Measurements from ENCODE around the gene CD164L2.
A peak's percentile ranks its signal among the peaks of the same experiment; 100 is the strongest.

CD164L2 gene

DNA sequence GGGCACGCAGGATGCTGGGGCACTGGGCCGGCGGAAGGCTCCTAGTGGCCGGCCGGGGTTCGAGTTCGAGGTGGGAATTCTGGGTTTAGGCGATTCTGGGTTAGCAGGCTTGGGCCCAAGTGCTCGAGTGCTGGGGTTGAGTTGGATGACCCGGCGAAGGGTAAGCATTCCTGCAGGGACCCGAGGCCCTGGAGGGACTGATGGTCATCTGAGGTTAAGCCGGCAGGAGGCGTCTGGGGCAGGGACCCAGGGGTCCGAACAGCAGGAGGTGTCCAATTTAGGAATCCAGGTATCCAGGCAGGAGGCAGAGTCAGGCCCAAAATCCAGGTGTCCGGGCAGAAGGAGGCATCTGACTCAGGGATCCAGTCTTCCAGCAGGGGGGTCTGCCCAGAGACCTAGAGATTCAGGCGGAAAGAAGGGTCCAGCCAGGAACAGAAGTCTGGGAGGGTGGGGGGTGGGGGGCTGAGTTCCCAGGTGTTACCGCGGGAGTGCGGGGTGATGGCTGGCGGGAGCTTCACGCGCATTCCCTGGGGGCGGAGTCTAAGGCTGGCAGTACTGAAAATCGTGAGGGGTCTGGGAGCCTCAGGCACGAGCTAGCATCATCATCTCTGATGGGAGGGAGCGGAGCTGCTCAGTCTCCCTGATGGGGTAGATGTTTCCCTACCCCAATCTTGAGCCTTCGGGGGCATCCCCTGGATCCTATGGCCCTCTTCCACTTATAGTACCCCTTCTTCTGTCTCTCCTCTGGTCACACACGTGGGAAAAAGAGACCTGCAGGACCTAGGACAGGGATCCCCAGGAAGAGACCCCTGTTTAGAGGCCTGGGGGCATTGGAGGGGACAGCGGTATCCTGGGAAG lies 9.9 kb upstream of the CD164L2 start:
- Histone ChIP-seq H3K9ac (ENCODE audit: low read length) (peak overlapping the region; percentile 72), H3K79me2 (ENCODE audit: low read length) (no peaks in the 10 kb centered on the region), H3K9me3 (ENCODE audit: insufficient read depth, low read length) (no peaks in the 10 kb centered on the region), H3K4me3 (ENCODE audit: low read length) (peak overlapping the region; percentile 91), H3K4me2 (ENCODE audit: low read length) (peak overlapping the region; percentile 98), H3K27ac (ENCODE audit: low read length) (no peak overlapping the region), H3K36me3 (replicated peaks; ENCODE audit: low read depth, low read length) (no peaks in the 10 kb centered on the region), H3K4me1 (ENCODE audit: low read length) (peaks cover 10% of the 10 kb centered on the region; the same call in 1 of the 2 replicates), H2AFZ (ENCODE audit: low read depth, low read length) (peak overlapping the region; percentile 79), H4K20me1 (ENCODE audit: insufficient read depth, low read length) (no peaks in the 10 kb centered on the region), H3K27me3 (ENCODE audit: low read depth, low read length) (no peaks in the 10 kb centered on the region)
- TF ChIP-seq, protein P1, sequence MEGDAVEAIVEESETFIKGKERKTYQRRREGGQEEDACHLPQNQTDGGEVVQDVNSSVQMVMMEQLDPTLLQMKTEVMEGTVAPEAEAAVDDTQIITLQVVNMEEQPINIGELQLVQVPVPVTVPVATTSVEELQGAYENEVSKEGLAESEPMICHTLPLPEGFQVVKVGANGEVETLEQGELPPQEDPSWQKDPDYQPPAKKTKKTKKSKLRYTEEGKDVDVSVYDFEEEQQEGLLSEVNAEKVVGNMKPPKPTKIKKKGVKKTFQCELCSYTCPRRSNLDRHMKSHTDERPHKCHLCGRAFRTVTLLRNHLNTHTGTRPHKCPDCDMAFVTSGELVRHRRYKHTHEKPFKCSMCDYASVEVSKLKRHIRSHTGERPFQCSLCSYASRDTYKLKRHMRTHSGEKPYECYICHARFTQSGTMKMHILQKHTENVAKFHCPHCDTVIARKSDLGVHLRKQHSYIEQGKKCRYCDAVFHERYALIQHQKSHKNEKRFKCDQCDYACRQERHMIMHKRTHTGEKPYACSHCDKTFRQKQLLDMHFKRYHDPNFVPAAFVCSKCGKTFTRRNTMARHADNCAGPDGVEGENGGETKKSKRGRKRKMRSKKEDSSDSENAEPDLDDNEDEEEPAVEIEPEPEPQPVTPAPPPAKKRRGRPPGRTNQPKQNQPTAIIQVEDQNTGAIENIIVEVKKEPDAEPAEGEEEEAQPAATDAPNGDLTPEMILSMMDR (IDR thresholded peaks at IDR 0.05; ENCODE audit: low read depth, low read length): no peak
- TF ChIP-seq EZH2phosphoT487 (IDR thresholded peaks at IDR 0.05; ENCODE audit: low read depth): no peak

DNA sequence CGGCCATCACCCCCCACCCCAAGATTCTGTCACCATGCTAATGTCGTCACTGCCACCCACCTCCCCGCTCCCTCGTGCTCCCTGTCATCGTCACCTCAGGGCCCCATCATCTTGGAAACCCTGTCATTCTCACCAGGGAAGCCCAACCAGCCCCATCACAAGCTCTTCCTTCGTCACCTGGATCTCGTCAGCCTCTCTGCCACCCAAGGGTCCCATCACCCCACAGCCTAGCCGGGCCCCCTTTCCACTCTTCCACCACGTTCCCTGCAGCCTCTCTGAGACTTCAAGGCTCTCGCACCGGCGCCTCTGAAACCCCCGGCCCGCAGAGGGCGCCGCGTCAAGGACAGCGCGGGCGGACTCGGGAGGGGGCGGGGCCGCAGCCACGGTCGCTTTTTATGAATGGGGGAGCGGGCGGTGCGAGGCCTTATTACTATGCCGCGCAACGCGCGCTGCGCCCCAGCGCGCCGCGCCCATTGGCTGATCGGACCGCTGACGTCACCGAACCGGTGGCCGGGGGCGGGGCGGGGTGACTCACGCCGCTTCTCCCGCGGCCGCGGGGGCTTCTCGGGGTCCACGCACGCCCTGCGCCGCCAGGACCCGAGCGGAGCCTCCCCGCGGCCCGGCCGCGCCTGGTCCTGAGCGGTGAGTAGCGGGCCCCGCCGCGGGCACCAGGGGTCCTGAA lies 9.1 kb upstream of the CD164L2 start, which contains the start of gene GPR3:
GPR3 (plus strand) TSS at position 527 of the 682 bp plus-strand sequence. CDS start 1,177 bp downstream, outside the sequence.
- Histone ChIP-seq H3K4me1 (ENCODE audit: low read length) (peaks cover 10% of the 10 kb centered on the region; the same call in 1 of the 2 replicates), H3K27ac (ENCODE audit: low read length) (no peak within 1 kb of the TSS), H3K9ac (ENCODE audit: low read length) (peak within 1 kb of the TSS; percentile 72)

DNA sequence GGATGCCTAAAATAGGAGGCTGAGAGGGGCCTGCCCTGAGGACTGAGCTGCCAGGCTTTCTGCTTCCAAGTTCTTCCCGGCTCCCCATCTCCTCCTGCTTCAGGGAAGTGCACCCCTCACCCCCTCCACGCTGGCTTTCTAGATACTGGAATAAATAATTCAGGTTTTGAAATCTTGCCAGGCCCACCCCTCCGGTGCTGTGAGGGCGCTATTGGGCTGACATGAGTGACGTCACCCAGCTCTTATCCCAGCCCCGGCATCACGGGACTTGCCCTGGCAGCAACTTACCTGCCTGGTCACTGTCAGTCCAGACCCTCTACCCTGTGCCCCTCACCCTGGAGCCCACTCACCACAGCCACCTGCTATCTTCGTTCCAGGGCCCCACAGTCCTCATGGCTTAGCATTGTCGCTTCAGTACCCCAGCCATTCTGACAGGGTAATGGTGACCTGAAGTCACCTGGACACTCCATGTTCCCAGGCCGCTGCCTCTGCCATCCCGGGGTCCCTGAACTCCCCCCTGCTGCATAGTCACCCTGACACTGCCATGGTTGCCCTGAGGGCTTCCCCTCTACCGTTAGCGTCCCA lies 8.5 kb upstream of the CD164L2 start:
- no peak for TF ChIP-seq EZH2phosphoT487 (IDR thresholded peaks at IDR 0.05; ENCODE audit: low read depth)
- TF ChIP-seq, protein P1 (IDR thresholded peaks at IDR 0.05; ENCODE audit: low read depth, low read length): no peak
- peak overlapping the region; percentile 52 for H3K9ac ChIP-seq (ENCODE audit: low read length)
- H3K27ac ChIP-seq (ENCODE audit: low read length): no peak overlapping the region
- H3K4me3 ChIP-seq (ENCODE audit: low read length): peak overlapping the region; percentile 91
- no peaks in the 10 kb centered on the region for H3K36me3 ChIP-seq (replicated peaks; ENCODE audit: low read depth, low read length)
- H3K27me3 ChIP-seq (ENCODE audit: low read depth, low read length): no peaks in the 10 kb centered on the region
- H3K79me2 ChIP-seq (ENCODE audit: low read length): no peaks in the 10 kb centered on the region
- no peaks in the 10 kb centered on the region for H3K9me3 ChIP-seq (ENCODE audit: insufficient read depth, low read length)
- peak overlapping the region; percentile 72 for H2AFZ ChIP-seq (ENCODE audit: low read depth, low read length)
- no peaks in the 10 kb centered on the region for H4K20me1 ChIP-seq (ENCODE audit: insufficient read depth, low read length)
- peak overlapping the region; percentile 98 for H3K4me2 ChIP-seq (ENCODE audit: low read length)
- H3K4me1 ChIP-seq (ENCODE audit: low read length): peaks cover 10% of the 10 kb centered on the region; the same call in 1 of the 2 replicates

More for the DNA sequence above, 9.1 kb upstream of the CD164L2 start, which contains the start of gene GPR3:
- H3K4me2 ChIP-seq (ENCODE audit: low read length): peak within 1 kb of the TSS; percentile 98
- no peaks in the 10 kb centered on the region for H3K79me2 ChIP-seq (ENCODE audit: low read length)
- TF ChIP-seq, protein P1 (IDR thresholded peaks at IDR 0.05; ENCODE audit: low read depth, low read length): peak; percentile 53
- TF ChIP-seq EZH2phosphoT487 (IDR thresholded peaks at IDR 0.05; ENCODE audit: low read depth): no peak
- no peaks in the 10 kb centered on the region for H3K9me3 ChIP-seq (ENCODE audit: insufficient read depth, low read length)
- no peaks in the 10 kb centered on the region for H3K36me3 ChIP-seq (replicated peaks; ENCODE audit: low read depth, low read length)
- H3K27me3 ChIP-seq (ENCODE audit: low read depth, low read length): no peaks in the 10 kb centered on the region
- peak within 1 kb of the TSS; percentile 79 for H2AFZ ChIP-seq (ENCODE audit: low read depth, low read length)
- H4K20me1 ChIP-seq (ENCODE audit: insufficient read depth, low read length): no peaks in the 10 kb centered on the region
- peak within 1 kb of the TSS; percentile 91 for H3K4me3 ChIP-seq (ENCODE audit: low read length)
